Liver (tissue), 3 donors: ENCODE data around the gene OXGR1.

Experiments
- ATF3 ChIP-seq: IDR thresholded peaks from 2 replicates; pipeline ENCODE4 v1.6.1; 2016; ENCODE audit warnings: antibody characterized with exemption
- GABPA ChIP-seq, 2 donors: IDR thresholded peaks in 1 of 2; conservative IDR thresholded peaks in 1 of 2; 2 replicates each; pipeline ENCODE4 v1.6.1; 2016; ENCODE audit warnings: antibody characterized with exemption in 2 of 2, mild to moderate bottlenecking in 1 of 2, moderate library complexity in 1 of 2
- HNF4G ChIP-seq: IDR thresholded peaks from 2 replicates; pipeline ENCODE4 v1.6.1; 2016; ENCODE audit warnings: antibody characterized with exemption
- SP1 ChIP-seq: IDR thresholded peaks from 2 replicates; pipeline ENCODE4 v1.6.1; 2018; ENCODE audit warnings: antibody characterized with exemption, mild to moderate bottlenecking
- TAF1 ChIP-seq: conservative IDR thresholded peaks from 2 replicates; pipeline ENCODE4 v1.6.1; 2016; ENCODE audit warnings: antibody characterized with exemption, mild to moderate bottlenecking
- TF ChIP-seq, protein P1 (sequence below): fragments of 150-350 bp; IDR thresholded peaks from 2 replicates; pipeline ENCODE4 v1.5.1; 2017; ENCODE audit warnings: improper control_type of control experiment, low read depth, low read length; ENCODE audit not compliant: missing input control
- TF ChIP-seq, protein P2 (sequence below): IDR thresholded peaks from 2 replicates; pipeline ENCODE4 v1.6.1; 2016; ENCODE audit warnings: antibody characterized with exemption
- donor health status: healthy.
- donor health status: healthy.

GRCh38 chr13:97015661-97016350 lies 21.5 kb upstream of the OXGR1 start:
- TF ChIP-seq ATF3 (no peak), TAF1 (no peak), GABPA (IDR thresholded peaks at IDR 0.05 in 1 of 2, conservative IDR thresholded peaks at IDR 0.05 in 1 of 2) (no peak), SP1 (no peak), HNF4G (no peak)
- TF ChIP-seq, protein P1, sequence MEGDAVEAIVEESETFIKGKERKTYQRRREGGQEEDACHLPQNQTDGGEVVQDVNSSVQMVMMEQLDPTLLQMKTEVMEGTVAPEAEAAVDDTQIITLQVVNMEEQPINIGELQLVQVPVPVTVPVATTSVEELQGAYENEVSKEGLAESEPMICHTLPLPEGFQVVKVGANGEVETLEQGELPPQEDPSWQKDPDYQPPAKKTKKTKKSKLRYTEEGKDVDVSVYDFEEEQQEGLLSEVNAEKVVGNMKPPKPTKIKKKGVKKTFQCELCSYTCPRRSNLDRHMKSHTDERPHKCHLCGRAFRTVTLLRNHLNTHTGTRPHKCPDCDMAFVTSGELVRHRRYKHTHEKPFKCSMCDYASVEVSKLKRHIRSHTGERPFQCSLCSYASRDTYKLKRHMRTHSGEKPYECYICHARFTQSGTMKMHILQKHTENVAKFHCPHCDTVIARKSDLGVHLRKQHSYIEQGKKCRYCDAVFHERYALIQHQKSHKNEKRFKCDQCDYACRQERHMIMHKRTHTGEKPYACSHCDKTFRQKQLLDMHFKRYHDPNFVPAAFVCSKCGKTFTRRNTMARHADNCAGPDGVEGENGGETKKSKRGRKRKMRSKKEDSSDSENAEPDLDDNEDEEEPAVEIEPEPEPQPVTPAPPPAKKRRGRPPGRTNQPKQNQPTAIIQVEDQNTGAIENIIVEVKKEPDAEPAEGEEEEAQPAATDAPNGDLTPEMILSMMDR = no peak
- TF ChIP-seq, protein P2, sequence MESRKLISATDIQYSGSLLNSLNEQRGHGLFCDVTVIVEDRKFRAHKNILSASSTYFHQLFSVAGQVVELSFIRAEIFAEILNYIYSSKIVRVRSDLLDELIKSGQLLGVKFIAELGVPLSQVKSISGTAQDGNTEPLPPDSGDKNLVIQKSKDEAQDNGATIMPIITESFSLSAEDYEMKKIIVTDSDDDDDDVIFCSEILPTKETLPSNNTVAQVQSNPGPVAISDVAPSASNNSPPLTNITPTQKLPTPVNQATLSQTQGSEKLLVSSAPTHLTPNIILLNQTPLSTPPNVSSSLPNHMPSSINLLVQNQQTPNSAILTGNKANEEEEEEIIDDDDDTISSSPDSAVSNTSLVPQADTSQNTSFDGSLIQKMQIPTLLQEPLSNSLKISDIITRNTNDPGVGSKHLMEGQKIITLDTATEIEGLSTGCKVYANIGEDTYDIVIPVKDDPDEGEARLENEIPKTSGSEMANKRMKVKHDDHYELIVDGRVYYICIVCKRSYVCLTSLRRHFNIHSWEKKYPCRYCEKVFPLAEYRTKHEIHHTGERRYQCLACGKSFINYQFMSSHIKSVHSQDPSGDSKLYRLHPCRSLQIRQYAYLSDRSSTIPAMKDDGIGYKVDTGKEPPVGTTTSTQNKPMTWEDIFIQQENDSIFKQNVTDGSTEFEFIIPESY = no peak
